HG03108 (cell line): ENCODE results near the gene ABAT.
"Not testable (repeated sequence)": the region's sequence is repeated elsewhere in the genome, so short reads cannot be mapped to it uniquely, and the experiment has no call there.

Source experiments
- ATAC-seq: cut with Tn5 transposase; IDR thresholded peaks from one replicate; pipeline ENCODE4 v1.9.1; 2021; ENCODE audit warnings: moderate library complexity; ENCODE audit not compliant: unreplicated experiment

The ABAT gene

GRCh38 chr16:8678068-8678927, 3.9 kb downstream of the ABAT start:
- ATAC-seq, result no peak

GRCh38 chr16:8679151-8679550, 4.7 kb downstream of the ABAT start:
- ATAC-seq, result no peak

GRCh38 chr16:8682551-8683259, 8.3 kb downstream of the ABAT start:
- ATAC-seq, result no peak

DNA sequence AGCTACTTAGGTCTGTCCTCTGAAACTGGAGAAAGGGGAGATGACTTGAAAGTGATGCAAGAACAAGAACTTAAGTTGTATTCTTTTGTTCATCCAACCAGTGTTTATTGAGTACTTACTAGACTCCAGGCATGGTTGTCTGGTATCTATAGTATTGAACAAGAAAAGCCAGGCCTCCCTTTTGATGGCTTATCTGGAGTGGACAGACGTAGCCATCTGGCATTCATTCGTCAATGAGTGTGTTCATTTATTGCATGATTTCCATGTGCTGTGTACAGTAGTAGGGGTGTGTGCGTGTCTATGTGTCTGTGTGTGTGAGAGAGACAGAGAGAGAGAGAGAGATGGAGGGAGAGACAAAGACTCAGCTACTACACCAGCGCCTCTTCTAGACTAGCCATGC, 9.2 kb downstream of the ABAT start:
- ATAC-seq, result no peak

GRCh38 chr16:8685617-8686016, 11.2 kb downstream of the ABAT start:
- ATAC-seq, result no peak

DNA sequence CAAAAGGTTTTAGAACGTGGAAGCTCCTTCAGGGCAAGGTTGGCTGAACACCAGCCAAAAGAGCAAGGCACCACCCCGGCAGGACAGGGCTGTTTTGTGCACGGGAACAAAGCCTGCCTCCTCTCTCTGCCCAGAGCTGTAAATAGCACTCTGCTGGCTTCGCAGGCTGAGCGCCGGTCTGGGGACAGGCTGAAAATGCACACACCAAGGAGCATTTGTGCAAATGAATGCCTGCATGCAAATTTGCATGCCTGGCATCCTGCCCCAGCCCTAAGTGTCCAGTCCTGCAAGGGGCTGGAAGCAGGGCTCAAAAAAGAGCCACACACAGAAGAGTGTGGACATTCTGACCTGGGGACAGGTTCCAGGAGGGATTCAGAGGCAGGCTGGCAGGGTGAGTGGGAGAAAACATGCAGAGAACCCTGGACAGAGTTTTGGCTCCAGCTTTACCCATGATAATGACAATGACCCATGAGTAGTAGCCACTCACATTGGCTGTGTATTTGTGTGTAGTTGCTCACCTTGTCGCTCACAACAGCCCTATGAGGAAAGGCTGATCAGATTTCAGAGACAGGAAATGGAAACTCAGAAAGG, 11.7 kb downstream of the ABAT start:
- ATAC-seq, result no peak

GRCh38 chr16:8686879-8687278, 12.5 kb downstream of the ABAT start:
- no peak for ATAC-seq

GRCh38 chr16:8689686-8690085, 15.3 kb downstream of the ABAT start:
- ATAC-seq, result no peak

- no peak for ATAC-seq
These were observed 17.3 kb downstream of the ABAT start for GRCh38 chr16:8691728-8692127.

- no peak for ATAC-seq
These were observed 20.6 kb downstream of the ABAT start for GRCh38 chr16:8694795-8695728.

- no peak for ATAC-seq
These were observed 22.5 kb downstream of the ABAT start for GRCh38 chr16:8696880-8697279.

GRCh38 chr16:8697965-8698364, 23.5 kb downstream of the ABAT start:
- ATAC-seq, result no peak

DNA sequence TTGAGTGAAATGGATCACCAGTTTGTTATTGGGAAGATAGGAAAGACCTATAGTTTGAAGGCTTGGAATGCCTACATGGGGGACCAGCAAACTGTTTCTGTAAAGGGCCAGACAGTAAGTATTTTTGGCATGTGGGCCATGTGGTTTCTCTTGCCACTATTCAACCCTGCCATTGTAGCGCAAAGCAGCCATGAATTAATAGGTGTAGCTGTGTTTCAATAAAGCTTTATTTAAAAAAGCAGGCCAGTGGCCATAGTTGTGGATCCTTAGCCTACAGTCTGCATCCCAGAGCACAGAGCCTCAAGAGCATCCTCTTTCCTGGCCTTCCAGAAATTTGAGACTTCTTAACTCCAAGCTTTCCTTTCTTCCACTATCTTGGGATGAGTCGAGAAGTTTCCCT, 29.3 kb downstream of the ABAT start:
- ATAC-seq, result no peak

DNA sequence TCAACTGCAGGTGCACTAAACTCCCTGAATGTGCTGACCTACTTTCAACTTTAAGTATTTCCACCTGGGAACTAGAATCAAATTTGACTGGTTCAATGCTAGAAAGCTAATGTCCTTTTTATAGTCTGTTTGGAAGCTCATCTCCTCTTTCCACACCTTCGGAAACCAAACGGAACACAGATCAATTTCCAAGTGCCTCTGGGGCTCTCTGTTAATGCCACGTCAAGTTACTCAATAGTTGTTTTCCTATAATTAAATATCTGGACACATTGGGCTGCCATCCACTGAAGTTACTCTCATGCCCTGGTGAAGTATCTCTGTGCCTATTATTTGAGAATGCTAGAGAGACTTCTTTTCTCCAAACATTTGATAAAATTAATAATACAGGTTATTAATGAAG, 29.7 kb downstream of the ABAT start:
- no peak for ATAC-seq

- ATAC-seq, result not testable (repeated sequence)
These were observed 30.8 kb downstream of the ABAT start for GRCh38 chr16:8705100-8705822.

DNA sequence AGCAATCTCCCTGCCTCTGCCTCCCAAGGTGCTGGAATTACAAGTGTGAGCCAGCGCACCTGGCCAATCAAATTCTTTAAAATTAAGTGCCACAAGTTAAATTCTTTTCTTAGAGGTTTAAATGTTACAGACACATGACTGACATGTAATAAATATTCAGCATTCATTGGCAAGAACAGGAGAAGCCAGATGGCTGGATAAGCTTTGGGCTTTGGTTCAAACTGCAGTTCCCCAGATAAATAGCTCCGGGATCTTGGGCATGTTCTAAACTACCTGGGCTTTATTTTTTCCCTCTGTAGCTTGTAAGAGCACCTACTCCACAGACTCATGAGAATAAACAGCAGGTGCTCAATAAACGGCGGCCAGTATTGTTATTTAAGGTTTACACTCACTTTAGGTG, 34.1 kb downstream of the ABAT start:
- ATAC-seq, result no peak

GRCh38 chr16:8712589-8713361, 38.4 kb downstream of the ABAT start:
- ATAC-seq, result no peak

DNA sequence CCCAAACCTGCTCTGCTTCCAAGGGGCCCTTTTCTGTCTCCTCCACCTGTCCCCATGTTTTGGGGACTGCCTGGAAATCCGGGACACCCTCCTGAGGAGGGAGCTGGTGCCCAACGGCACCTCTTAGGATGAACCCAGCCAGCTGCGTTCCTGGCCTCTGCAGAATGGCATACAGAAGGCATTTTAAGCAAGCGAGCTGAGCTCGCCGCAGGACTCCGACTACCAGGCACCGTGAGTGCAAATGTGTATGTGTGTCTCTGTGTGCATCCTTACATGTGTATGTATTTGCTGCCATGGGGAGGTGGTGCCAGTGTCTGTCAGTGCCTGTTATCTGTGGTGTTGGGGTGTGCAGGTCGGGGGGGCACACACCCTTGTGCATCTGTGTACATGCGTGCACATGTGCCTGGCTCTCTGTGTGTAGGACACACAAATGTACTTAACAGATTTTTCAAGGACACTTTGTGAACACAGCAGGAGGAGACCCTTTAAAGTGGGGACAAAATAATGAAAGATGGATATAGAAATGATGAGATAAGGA, 39.3 kb downstream of the ABAT start:
- ATAC-seq, result no peak

GRCh38 chr16:8714174-8714573, 39.8 kb downstream of the ABAT start:
- no peak for ATAC-seq
